NCI-H510A treated with DMSO at 0.1 percent for 48 hours (cell line): Measurements from ENCODE around the gene PEPD.

ENCODE experiments used
- DNase-seq: peaks from one replicate; lab custom pipeline; 2025; lab: John Stamatoyannopoulos, UW

PEPD gene

DNA sequence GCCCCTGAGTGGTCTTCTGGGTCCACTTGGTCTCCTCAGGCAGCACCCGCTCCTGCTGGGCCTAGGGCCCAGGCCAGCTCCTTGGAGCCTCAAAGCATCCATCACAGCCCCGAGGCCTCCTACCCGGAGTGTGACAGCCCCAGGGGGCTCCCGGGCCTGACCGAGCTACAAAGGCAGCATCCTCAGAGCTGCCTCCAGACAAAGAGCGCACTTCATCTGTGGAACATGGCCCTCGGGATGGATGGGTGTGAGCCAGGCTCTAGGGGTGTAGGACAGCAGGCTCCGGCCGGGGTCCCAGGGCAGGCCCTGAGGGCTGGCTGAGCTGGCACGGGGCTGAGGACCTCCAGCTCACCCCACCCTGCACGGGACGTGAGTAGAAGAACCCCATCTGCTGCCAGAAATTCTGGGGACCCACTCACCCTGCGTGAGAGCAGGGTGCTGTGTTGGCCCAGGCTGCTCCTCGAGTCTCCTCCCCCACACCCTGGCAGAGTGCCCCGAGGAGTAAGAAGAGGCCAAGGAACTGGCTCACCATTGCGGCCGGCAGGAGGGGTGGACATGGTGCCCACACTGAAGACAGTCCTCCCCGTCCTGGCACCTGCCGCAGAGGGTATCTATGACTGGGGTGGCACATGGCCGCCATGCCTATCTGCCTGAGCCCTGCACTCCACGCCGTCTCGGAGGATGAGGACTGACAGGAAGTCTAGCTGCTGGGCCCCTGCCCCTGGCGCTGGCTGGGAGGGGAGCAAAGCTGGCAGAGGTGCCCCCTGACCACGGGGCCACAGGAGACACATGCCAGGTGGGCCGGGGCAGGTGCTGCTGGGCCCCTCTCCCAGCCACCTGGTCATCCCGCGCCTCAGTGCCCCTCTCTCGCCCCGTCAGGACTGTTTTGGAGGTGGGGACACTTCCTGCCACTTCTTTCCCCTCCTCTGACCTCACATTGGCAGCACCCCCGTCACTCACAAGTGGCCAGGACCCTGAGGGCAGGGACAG, 125.7 kb downstream of the PEPD start:
- no peak for DNase-seq

- no peak for DNase-seq
These were observed 126.6 kb downstream of the PEPD start for GRCh38 chr19:33394723-33395560.

DNA sequence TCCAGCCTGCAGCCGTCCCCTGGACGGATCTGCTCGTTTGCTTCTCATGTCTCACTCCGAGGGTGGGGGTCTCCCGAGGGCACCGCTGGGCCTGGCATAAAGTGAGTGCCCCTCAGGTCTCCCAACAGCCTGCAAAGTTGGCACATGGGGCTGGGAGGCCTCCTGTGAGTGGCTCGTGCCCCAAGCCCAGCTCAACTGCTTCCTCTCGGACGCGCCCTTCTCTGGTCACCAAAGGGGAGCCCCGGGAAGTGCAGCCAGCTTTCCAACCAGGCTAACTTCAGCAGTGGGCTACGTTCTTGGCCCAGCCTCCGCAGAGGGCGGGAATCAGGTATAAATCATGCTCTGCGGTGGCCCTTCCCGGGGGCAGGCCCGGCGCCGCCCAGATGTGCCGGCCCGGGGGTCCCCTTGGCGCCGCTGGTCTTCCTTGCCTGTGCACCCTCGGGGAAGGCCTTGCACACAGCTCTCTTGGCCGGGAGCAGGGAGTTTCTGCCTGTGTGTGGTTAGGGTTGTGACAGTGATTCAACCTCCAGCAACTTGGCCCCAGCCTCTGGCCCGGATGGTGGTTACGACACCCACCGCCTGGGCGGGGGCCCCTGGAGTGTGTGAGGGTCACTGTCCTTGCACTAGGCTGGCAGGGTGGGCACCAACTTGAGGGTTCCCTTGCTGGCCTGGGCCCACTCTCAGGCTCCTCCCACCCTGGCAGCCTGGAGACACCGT, 127.4 kb downstream of the PEPD start:
- no peak for DNase-seq

DNA sequence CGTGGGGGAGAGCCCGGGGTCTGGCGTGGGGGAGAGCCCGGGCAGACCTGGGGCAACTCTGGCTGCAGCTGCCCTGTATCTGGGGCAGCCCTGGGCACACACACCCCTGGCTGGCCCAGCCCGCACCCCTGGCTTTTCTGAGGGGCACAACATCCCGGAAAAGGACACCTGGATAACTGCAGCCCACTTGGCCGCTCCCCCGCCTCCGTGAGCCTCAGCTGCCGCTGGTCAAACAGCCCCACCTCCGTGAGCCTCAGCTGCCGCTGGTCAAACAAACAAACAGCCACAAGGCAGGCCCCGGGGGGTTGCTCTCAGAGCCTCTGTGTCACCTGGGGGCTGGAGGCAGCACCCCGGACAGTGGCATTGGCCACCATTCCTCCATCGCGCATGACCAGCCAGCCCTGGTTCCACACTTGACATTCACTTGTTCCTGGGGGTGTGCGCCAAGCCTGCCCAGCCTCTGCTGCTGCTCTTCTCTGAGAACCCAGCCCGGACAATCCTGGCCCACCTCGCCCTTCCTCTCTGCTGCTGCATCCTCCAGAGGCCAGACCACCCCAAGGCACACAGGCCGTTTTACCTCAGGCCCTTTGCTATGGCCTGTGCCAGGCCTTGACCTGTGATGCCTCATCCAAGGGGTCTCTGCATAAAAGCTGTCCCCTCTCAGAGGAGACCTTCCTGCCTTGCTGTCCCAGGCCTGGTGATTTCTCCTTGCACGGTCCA, 128.1 kb downstream of the PEPD start:
- no peak for DNase-seq

GRCh38 chr19:33392341-33393285, 129.0 kb downstream of the PEPD start:
- no peak for DNase-seq

DNA sequence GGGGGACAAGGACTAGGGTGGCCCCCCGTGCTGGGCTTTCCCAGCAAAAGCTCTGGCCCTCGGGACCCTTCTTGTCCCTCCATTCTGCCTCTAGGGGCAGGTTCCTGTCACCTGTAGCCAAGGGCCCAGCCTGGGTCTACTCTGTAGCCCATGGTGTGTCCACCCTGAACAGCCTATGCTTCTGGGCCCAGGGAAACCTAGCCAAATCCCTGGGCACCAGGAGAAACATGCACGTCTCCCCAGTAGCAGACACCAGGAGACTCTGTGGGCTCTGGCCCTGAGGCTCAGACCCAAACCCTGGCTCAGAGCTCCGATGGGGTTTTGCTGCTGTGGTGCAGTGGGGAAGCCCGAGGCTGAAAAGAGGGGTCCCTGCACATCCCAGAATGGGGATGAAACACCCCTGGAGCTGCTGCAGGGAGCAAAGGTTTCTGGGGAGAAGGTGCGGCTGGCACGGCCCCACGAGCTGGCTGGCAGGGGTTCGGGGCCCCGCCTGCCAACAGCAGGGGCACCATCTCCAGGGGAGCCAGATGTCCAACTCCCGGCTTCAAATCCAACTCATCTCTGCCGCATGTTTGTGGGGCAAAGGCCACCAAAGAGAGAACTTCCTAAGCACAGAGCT, 129.9 kb downstream of the PEPD start:
- no peak for DNase-seq

GRCh38 chr19:33390908-33391630, 130.5 kb downstream of the PEPD start:
- DNase-seq: no peak

GRCh38 chr19:33390101-33390907, 131.3 kb downstream of the PEPD start:
- no peak for DNase-seq

DNA sequence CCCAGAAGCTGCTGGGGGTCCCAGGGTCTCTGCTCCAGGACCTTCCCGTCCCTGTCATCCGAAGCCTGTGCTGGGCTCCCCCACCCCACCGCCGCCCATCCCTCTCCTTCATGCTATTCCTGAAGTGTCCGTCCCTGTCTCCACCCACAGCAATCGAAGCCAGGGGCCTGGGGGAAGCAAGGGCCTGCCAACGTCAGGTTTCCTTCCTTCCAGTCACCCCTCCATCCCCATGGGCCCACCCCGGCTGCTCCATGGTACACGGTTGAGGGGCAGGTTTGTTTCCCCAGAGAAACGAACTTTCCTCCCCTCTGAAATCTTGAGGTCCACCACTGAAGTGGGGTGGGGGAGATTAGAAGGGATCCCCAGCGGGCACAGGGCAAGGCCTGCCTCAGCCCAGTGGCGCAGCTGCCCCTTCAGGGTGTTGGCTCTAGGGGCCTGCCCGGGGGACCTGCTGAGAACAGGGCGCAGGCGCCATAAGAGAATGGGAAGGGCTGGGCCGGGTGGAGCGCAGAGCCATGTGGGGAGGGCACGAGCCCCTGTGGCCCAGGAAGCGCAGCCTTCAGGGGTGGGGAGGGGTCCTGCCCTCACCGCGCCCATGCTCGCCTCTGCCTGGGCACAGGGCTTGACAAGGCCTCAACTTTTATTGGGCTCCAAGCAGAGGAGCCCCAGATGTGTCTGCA, 132.0 kb downstream of the PEPD start:
- no peak for DNase-seq

- no peak for DNase-seq
These were observed 132.7 kb downstream of the PEPD start for GRCh38 chr19:33388725-33389420.

- DNase-seq: no peak
These were observed 133.3 kb downstream of the PEPD start for GRCh38 chr19:33388231-33388724.

- DNase-seq: no peak
These were observed 134.0 kb downstream of the PEPD start for GRCh38 chr19:33387351-33388230.

DNA sequence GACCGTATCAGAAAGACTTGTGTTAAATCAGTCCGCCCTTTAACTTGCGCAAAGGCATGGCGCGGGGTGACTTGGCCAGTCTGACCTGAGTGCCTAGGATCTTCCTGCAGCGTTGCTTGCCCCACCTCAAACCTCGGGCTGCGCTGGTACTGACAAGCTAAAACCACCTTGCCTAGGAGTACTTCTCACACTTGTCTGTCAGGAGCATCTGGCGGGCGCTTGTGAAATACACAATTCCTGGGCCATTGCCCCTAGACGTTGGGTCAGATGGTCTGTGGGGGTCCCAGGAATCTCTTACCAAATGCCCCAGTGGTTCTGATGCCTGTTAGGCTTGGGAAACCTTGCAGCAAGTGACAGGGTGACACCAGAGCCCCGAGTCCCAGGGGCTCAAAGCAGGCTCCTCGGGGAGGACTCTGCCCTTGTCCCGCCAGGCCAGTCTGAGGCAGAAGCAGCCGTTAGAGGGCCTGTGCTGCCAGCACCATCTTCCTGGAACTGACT, 135.2 kb downstream of the PEPD start:
- no peak for DNase-seq

GRCh38 chr19:33385956-33386355, 135.6 kb downstream of the PEPD start:
- DNase-seq: no peak

- DNase-seq: no peak
These were observed 136.6 kb downstream of the PEPD start for GRCh38 chr19:33384983-33385382.
